ENCODE data around the gene TTLL7.

TTLL7 gene

GRCh38 chr1:83932693-83933092 is 66.2 kb downstream of the TTLL7 start:
- no peak overlapping the region for H3K4me2 ChIP-seq (ENCODE audit: low read length)
- H3K27me3 ChIP-seq (ENCODE audit: low read depth, low read length) = no peaks in the 10 kb centered on the region
- TF ChIP-seq EZH2phosphoT487 (IDR thresholded peaks at IDR 0.05; ENCODE audit: low read depth) = no peak
- TF ChIP-seq CTCF (IDR thresholded peaks at IDR 0.05; ENCODE audit: low read depth, low read length) = no peak

GRCh38 chr1:83932281-83932680 is 66.7 kb downstream of the TTLL7 start:
- Histone ChIP-seq H3K4me3 (ENCODE audit: low read length) (no peak overlapping the region), H3K27ac (ENCODE audit: low read length) (no peak overlapping the region), H3K36me3 (replicated peaks; ENCODE audit: low read depth, low read length) (no peaks in the 10 kb centered on the region), H3K4me1 (ENCODE audit: low read length) (peaks cover 8% of the 10 kb centered on the region; the same call in 1 of the 2 replicates), H4K20me1 (ENCODE audit: insufficient read depth, low read length) (no peaks in the 10 kb centered on the region), H3K9me3 (ENCODE audit: insufficient read depth, low read length) (no peaks in the 10 kb centered on the region), H2AFZ (ENCODE audit: low read depth, low read length) (no peak overlapping the region), H3K9ac (ENCODE audit: low read length) (no peak overlapping the region), H3K4me2 (ENCODE audit: low read length) (no peak overlapping the region), H3K79me2 (ENCODE audit: low read length) (no peaks in the 10 kb centered on the region), H3K27me3 (ENCODE audit: low read depth, low read length) (no peaks in the 10 kb centered on the region)
- no peak for TF ChIP-seq CTCF (IDR thresholded peaks at IDR 0.05; ENCODE audit: low read depth, low read length)
- no peak for TF ChIP-seq EZH2phosphoT487 (IDR thresholded peaks at IDR 0.05; ENCODE audit: low read depth)

More at GRCh38 chr1:83932693-83933092, 66.2 kb downstream of the TTLL7 start:
- no peaks in the 10 kb centered on the region for H3K79me2 ChIP-seq (ENCODE audit: low read length)
- no peaks in the 10 kb centered on the region for H3K36me3 ChIP-seq (replicated peaks; ENCODE audit: low read depth, low read length)
- H3K9me3 ChIP-seq (ENCODE audit: insufficient read depth, low read length) = no peaks in the 10 kb centered on the region
- no peak overlapping the region for H3K4me3 ChIP-seq (ENCODE audit: low read length)
- no peak overlapping the region for H2AFZ ChIP-seq (ENCODE audit: low read depth, low read length)
- peaks cover 10% of the 10 kb centered on the region; the same call in 1 of the 2 replicates for H3K4me1 ChIP-seq (ENCODE audit: low read length)
- H4K20me1 ChIP-seq (ENCODE audit: insufficient read depth, low read length) = no peaks in the 10 kb centered on the region
- H3K9ac ChIP-seq (ENCODE audit: low read length) = no peak overlapping the region
- H3K27ac ChIP-seq (ENCODE audit: low read length) = no peak overlapping the region

GRCh38 chr1:83931658-83932253 is 67.2 kb downstream of the TTLL7 start:
- no peaks in the 10 kb centered on the region for H3K27me3 ChIP-seq (ENCODE audit: low read depth, low read length)
- no peak overlapping the region for H3K4me3 ChIP-seq (ENCODE audit: low read length)
- no peaks in the 10 kb centered on the region for H4K20me1 ChIP-seq (ENCODE audit: insufficient read depth, low read length)
- peaks cover 8% of the 10 kb centered on the region; the same call in 1 of the 2 replicates for H3K4me1 ChIP-seq (ENCODE audit: low read length)
- H3K4me2 ChIP-seq (ENCODE audit: low read length) = no peak overlapping the region
- TF ChIP-seq CTCF (IDR thresholded peaks at IDR 0.05; ENCODE audit: low read depth, low read length) (peak; percentile 77), EZH2phosphoT487 (IDR thresholded peaks at IDR 0.05; ENCODE audit: low read depth) (no peak)
- no peak overlapping the region for H3K9ac ChIP-seq (ENCODE audit: low read length)
- no peaks in the 10 kb centered on the region for H3K36me3 ChIP-seq (replicated peaks; ENCODE audit: low read depth, low read length)
- H3K9me3 ChIP-seq (ENCODE audit: insufficient read depth, low read length) = no peaks in the 10 kb centered on the region
- no peak overlapping the region for H3K27ac ChIP-seq (ENCODE audit: low read length)
- no peaks in the 10 kb centered on the region for H3K79me2 ChIP-seq (ENCODE audit: low read length)
- H2AFZ ChIP-seq (ENCODE audit: low read depth, low read length) = no peak overlapping the region

GRCh38 chr1:83929184-83929583 is 69.7 kb downstream of the TTLL7 start:
- Histone ChIP-seq H3K9ac (ENCODE audit: low read length) (no peak overlapping the region), H3K27me3 (ENCODE audit: low read depth, low read length) (no peaks in the 10 kb centered on the region), H3K4me3 (ENCODE audit: low read length) (no peak overlapping the region), H3K9me3 (ENCODE audit: insufficient read depth, low read length) (no peaks in the 10 kb centered on the region), H3K79me2 (ENCODE audit: low read length) (no peaks in the 10 kb centered on the region), H3K36me3 (replicated peaks; ENCODE audit: low read depth, low read length) (no peaks in the 10 kb centered on the region), H3K4me1 (ENCODE audit: low read length) (peaks cover 8% of the 10 kb centered on the region; the same call in 1 of the 2 replicates), H3K4me2 (ENCODE audit: low read length) (no peak overlapping the region), H3K27ac (ENCODE audit: low read length) (no peak overlapping the region), H2AFZ (ENCODE audit: low read depth, low read length) (no peak overlapping the region), H4K20me1 (ENCODE audit: insufficient read depth, low read length) (no peaks in the 10 kb centered on the region)
- TF ChIP-seq EZH2phosphoT487 (IDR thresholded peaks at IDR 0.05; ENCODE audit: low read depth) (no peak), CTCF (IDR thresholded peaks at IDR 0.05; ENCODE audit: low read depth, low read length) (no peak)
